Activated B cell treated with CpG ODN at 0.5 μM for 24 hours (primary cell): ENCODE measurements around the gene H6PD. TPM values are rescaled to one million over a fixed set of nuclear protein-coding genes. Genes with fewer than 3 reads are reported as not detected.
A peak's percentile ranks its signal among the peaks of the same experiment; 100 is the strongest.

Experiments
- ATAC-seq: fragments of 200-7000 bp; cut with Tn5 transposase; one replicate; pipeline ENCODE4 v1.10.0; 2021; ENCODE audit warnings: low read depth, mild to moderate bottlenecking, moderate library complexity
- CTCF ChIA-PET: fragments of 350-600 bp; sonication (Branson Sonifier 250); formaldehyde crosslinking; loops from one replicate; lab custom pipeline; 2021; ENCODE audit warnings: antibody characterized with exemption; lab: Charles Lee
- POLR2A ChIA-PET: fragments of 350-600 bp; sonication (Branson Sonifier 250); formaldehyde crosslinking; loops from one replicate; lab custom pipeline; 2021; ENCODE audit warnings: antibody characterized with exemption; lab: Charles Lee
- DNase-seq: peaks from one replicate; pipeline ENCODE4 v3.0.0; 2022
- H3K27ac Mint-ChIP-seq: one replicate; pipeline ENCODE4 v1.8.0; 2020; ENCODE audit warnings: mixed read lengths
- H3K27me3 Mint-ChIP-seq: one replicate; pipeline ENCODE4 v1.8.0; 2021; ENCODE audit warnings: mixed read lengths
- H3K36me3 Mint-ChIP-seq: one replicate; pipeline ENCODE4 v1.8.0; 2021; ENCODE audit warnings: low read depth, mixed read lengths
- H3K4me1 Mint-ChIP-seq: one replicate; pipeline ENCODE4 v1.8.0; 2021; ENCODE audit warnings: mixed read lengths
- H3K4me3 Mint-ChIP-seq: one replicate; pipeline ENCODE4 v1.8.0; 2020; ENCODE audit warnings: mild to moderate bottlenecking, mixed read lengths
- H3K9me3 Mint-ChIP-seq: one replicate; pipeline ENCODE4 v1.8.0; 2020; ENCODE audit warnings: mixed read lengths
- intact Hi-C: fragments of 100-400 bp; cut with micrococcal nuclease; formaldehyde crosslinking; loops from one replicate; pipeline ENCODE4 v1.15.1; 2024
- total RNA-seq: library from RNA; stranded (reverse); gene quantifications from 2 replicates; pipeline ENCODE4 v1.2.3, GENCODE V29; 2022
- TF ChIP-seq, protein P1 (sequence below): fragments of 200-600 bp; IDR thresholded peaks from one replicate; pipeline ENCODE4 v1.8.0; 2022; ENCODE audit warnings: antibody characterized with exemption, mild to moderate bottlenecking

H6PD gene
- total RNA-seq, 1 donor from 2014 or later: 21.9 TPM

DNA sequence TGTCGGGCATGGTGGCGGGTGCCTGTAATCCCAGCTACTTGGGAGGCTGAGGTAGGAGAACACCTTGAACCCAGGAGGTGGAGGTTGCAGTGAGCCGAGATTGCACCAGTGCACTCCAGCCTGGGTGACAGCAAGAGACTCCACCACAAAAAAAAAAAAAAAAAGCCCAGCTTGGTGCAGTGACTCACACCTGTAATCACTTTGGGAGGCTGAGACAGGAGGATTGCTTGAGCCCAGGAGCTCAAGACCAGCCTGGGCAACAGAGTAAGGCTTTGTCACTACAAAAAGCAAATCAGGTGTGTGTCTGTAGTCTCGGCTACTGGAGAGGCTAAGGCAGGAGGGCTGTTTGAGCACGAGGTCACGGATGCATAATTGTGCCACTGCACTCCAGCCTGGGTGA lies 5.0 kb upstream of the H6PD start:
- no peaks in the 10 kb centered on the region for H3K9me3 Mint-ChIP-seq
- ChIA-PET POLR2A (interaction anchor here (0.6 kb wide), 1 partner anchor 501 kb away, joined by 5 read pairs; no protein-coding TSS in a partner anchor), CTCF (no interaction called here)
- no peak overlapping the region for H3K4me3 Mint-ChIP-seq
- peaks cover 1% of the 10 kb centered on the region for H3K27me3 Mint-ChIP-seq
- intact Hi-C loops: no loop called here
- no peak overlapping the region for H3K27ac Mint-ChIP-seq
- ATAC-seq (no peak), DNase-seq (no peak)
- TF ChIP-seq, protein P1, sequence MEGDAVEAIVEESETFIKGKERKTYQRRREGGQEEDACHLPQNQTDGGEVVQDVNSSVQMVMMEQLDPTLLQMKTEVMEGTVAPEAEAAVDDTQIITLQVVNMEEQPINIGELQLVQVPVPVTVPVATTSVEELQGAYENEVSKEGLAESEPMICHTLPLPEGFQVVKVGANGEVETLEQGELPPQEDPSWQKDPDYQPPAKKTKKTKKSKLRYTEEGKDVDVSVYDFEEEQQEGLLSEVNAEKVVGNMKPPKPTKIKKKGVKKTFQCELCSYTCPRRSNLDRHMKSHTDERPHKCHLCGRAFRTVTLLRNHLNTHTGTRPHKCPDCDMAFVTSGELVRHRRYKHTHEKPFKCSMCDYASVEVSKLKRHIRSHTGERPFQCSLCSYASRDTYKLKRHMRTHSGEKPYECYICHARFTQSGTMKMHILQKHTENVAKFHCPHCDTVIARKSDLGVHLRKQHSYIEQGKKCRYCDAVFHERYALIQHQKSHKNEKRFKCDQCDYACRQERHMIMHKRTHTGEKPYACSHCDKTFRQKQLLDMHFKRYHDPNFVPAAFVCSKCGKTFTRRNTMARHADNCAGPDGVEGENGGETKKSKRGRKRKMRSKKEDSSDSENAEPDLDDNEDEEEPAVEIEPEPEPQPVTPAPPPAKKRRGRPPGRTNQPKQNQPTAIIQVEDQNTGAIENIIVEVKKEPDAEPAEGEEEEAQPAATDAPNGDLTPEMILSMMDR: no peak
- H3K4me1 Mint-ChIP-seq: peaks cover 5% of the 10 kb centered on the region
- H3K36me3 Mint-ChIP-seq: peaks cover 2% of the 10 kb centered on the region

DNA sequence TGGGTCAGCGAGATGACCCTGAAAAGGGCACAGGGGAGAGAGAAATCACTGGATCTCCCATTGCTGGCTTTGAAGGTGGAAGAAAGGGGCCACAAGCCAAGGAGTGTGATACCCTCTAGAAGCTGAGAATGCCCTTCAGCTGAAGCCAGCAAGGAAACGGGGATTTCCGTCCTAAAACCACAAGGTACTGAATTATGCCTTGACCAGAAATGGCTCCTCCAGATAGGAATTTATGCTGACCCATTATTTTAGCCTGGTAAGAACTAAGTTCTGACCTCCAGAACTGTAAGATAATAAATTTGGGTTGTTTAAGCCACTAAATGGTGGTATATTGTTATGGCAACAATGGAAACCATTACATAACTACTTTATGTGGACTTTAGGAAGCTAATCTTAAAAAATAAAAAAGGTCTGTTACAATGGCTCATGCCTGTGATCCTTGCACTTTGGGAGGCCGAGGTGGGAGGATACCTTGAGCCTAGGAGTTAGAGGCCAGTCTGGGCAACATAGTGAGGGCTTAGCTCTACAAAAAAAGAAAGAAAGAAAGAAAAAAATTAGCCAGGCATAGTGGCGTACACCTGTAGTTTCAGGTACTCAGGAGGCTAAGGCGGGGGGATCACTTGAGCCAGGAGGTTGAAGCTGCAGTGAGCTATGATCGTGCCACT lies 3.6 kb upstream of the H6PD start:
- ChIA-PET CTCF (interaction anchor here (1.2 kb wide), 2 partner anchors 19 to 121 kb away, joined by 3 read pairs; no protein-coding TSS in a partner anchor), POLR2A (no interaction called here)
- no peaks in the 10 kb centered on the region for H3K27me3 Mint-ChIP-seq
- no peak overlapping the region for H3K27ac Mint-ChIP-seq
- peaks cover 10% of the 10 kb centered on the region for H3K4me1 Mint-ChIP-seq
- H3K9me3 Mint-ChIP-seq: no peaks in the 10 kb centered on the region
- H3K36me3 Mint-ChIP-seq: peaks cover 2% of the 10 kb centered on the region
- TF ChIP-seq, protein P1: no peak
- DNase-seq (no peak), ATAC-seq (no peak)
- intact Hi-C loops: no loop called here
- H3K4me3 Mint-ChIP-seq: no peak overlapping the region

DNA sequence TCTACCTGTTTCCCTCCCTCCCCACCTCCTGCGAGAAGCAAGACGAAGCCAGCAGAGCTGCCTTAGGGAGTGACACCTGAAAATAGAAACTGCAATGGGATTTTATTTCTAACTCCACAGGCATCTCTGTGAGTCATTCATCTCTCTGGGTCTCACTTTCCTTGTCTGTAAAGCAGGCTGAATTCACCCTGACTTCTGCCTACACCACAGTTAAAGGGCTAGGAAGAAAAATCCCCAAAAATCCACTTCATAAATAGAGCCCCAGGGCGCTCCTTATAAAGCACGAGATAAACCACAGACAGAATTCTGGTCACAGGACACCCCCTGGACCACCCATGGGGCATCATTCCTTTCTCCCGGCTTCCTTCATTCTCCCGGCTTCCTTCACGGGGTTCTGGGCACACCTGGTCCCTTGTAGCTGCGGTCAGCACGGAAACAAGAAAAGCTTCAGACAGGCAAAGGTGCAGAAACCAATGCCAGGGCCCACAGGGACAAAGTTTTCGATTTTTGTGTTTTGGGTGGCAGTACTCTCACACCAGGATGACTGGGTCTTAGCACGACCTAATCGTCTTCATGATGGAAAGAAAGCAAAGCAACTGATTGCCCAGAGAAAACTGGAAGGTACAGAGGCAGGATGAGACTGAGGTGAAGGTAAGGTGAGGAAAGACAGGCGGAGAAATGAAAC lies 2.8 kb upstream of the H6PD start:
- no peak for DNase-seq
- peaks cover 13% of the 10 kb centered on the region for H3K4me1 Mint-ChIP-seq
- ChIA-PET CTCF (interaction anchor here (1.2 kb wide), 2 partner anchors 18 to 121 kb away, joined by 3 read pairs; no protein-coding TSS in a partner anchor), POLR2A (no interaction called here)
- TF ChIP-seq, protein P1: no peak
- H3K4me3 Mint-ChIP-seq: no peak overlapping the region
- intact Hi-C loops: no loop called here
- H3K27ac Mint-ChIP-seq: no peak overlapping the region
- no peaks in the 10 kb centered on the region for H3K27me3 Mint-ChIP-seq
- no peaks in the 10 kb centered on the region for H3K9me3 Mint-ChIP-seq
- no peak for ATAC-seq
- peaks cover 2% of the 10 kb centered on the region for H3K36me3 Mint-ChIP-seq

DNA sequence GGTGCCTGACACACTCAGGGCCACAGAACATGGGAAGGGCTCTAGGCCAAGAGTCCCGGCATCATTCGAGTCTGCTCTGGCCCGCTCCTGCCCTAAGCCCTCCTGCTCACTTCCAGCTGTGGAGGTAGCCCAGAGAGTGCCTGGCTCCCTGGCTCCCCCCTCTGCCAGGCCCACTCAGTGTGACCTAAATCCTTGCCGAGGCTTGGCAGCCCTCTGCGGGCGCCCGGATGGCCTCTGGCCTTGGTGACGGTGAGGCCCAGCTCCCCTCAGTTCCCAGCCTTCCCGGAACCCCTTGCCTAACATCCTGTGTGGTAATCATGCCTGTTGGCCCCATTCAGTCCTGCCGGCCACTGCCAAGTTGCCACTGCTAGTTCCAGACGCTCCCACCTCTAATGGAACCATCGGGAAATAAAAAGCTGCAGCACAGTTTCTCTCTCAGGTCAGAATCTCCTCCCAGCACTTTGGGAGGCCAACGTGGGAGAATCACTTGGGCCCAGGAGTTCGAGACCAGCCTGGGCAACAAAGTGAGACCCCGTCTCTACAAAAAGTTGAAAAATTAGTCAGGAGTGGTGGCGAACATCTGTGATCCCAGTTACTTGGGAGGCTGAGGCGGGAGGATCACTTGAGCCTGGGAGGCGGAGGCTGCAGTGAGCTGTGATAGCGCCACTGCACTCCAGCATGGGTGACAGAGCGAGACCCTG lies 1.2 kb upstream of the H6PD start:
- peak overlapping the region; percentile 92 for H3K4me3 Mint-ChIP-seq
- no peak for ATAC-seq
- TF ChIP-seq, protein P1: no peak
- no peaks in the 10 kb centered on the region for H3K9me3 Mint-ChIP-seq
- no peak for DNase-seq
- CTCF ChIA-PET: interaction anchor here (0.7 to 1.7 kb wide), 6 partner anchors 17 to 258 kb away, joined by 3 to 8 read pairs (median 4); no protein-coding TSS in a partner anchor
- no peaks in the 10 kb centered on the region for H3K27me3 Mint-ChIP-seq
- intact Hi-C loops: no loop called here
- H3K4me1 Mint-ChIP-seq: peaks cover 25% of the 10 kb centered on the region
- H3K36me3 Mint-ChIP-seq: peaks cover 2% of the 10 kb centered on the region
- peak overlapping the region; percentile 41 for H3K27ac Mint-ChIP-seq
- POLR2A ChIA-PET: interaction anchor here (0.6 to 2.6 kb wide), 6 partner anchors 12 to 1197 kb away, joined by 3 to 12 read pairs (median 5); partner anchors contain the start of genes CENPS and GPR157
